HG03025 (cell line): ENCODE results near the gene UCHL5.
"Not testable (repeated sequence)": the region's sequence is repeated elsewhere in the genome, so short reads cannot be mapped to it uniquely, and the experiment has no call there.

Experiments
- ATAC-seq: cut with Tn5 transposase; IDR thresholded peaks from one replicate; pipeline ENCODE4 v1.9.1; 2021; ENCODE audit warnings: mild to moderate bottlenecking, moderate library complexity; ENCODE audit not compliant: unreplicated experiment, low FRiP score

Gene UCHL5

DNA sequence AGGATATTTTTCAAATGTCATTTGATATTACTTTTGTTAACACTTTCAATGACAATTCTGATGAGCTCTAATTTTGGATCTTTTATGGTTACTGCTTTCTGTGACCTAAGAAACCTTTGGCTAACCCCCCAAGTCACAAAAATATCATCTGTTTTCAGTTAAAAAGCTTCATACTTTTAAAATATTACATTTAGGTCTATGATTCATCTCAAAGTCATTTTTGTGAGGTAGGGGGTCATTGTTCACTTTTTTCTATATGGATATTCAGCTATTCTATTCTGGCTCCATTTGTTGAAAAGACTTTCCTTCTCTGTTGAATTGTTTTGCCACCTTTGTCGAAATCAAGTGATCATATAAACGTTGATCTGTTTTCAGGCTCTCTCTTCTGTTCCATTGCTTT lies 44.8 kb downstream of the UCHL5 start:
- ATAC-seq = no peak

- ATAC-seq = no peak
Observed at GRCh38 chr1:193013707-193014106, 45.5 kb downstream of the UCHL5 start.

- no peak for ATAC-seq
Observed at GRCh38 chr1:193013005-193013404, 46.2 kb downstream of the UCHL5 start.

DNA sequence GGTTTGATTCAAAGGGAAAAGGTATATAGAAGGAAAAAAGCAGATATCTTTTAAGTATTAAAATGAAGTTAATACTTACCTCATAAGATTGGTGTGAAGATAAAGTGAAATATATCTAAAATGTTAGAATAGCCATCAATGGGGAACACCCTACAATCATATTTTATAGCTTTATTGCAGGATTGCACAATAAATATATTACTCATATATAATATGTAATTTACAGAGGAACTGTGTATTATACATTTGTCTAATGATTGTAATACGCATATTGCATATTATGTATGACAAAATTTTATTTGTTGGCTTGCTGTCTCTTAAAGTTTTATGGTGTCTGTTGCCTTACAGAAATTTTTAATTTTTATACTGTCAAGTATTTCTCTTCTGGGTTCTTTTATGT lies 47.8 kb downstream of the UCHL5 start:
- ATAC-seq = no peak

GRCh38 chr1:193009501-193009900 lies 49.7 kb downstream of the UCHL5 start:
- no peak for ATAC-seq

DNA sequence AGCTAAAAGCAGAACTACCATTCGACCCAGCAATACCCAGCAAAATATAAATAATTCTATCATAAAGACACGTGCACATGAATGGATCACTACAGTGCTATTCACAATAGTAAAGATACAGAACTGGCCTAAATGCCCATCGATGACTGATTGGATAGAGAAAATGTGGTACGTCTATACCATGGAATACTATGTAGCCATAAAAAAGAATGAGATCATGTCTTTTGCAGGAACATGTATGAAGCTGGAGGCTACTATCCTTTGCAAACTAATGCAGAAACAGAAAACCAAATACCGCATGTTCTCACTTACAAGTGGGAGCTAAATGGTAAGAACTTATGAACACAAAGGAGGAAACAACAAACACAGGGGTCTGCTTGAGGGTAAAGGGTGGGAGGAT lies 53.4 kb downstream of the UCHL5 start:
- no peak for ATAC-seq

- no peak for ATAC-seq
Observed at GRCh38 chr1:192998536-192998935, 60.6 kb downstream of the UCHL5 start.

DNA sequence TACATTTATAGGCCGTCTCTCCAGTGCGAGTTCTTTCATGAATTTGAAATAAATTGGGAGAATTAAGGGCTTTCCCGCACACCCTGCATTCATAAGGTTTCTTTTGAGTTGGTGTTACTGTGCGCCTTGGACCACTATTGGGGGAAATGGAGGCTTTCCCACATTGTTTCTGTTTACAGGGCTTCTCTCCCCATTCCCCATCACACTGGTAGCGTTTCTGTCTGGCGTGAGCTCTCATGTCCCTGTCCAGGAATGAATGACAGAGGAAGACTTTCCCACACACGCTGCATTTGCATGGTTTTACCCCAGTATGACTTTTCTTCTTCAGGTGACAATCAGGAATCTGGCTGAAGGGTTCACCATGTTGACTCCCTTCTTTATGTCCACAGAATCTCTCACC lies 65.0 kb downstream of the UCHL5 start:
- no peak for ATAC-seq

DNA sequence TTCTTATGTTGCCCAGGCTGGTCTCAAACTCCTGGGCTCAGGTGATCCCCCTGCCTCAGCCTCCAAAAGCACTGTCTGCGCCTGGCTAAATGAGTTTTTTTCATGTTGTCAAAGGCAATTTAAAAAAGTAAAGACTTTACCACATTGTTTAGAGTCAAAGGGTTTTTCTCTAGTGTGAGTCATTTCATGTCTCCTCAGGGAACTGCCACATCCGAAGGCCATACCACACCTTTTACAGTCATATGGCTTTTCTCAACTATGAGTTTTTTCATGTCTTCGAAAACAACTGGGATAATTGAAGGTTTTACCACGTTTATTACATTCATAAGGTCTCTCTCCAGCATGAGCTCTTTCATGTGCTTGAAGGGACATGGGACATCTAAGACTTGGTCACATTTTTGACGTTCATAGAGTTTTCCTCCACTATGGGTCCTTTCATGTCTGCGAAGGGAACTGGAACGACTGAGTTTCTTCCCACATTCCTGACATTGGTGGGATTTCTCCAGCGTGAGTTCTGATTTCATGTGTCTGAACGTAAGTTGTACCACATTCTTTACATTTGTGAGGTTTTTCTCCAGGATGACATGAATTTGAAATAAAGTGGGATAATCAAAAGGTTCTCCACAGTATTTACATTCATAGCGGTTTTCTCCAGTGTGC lies 65.6 kb downstream of the UCHL5 start:
- ATAC-seq = no peak

GRCh38 chr1:192986748-192987334 lies 72.3 kb downstream of the UCHL5 start:
- not testable (repeated sequence) for ATAC-seq

GRCh38 chr1:192986110-192986747 lies 72.9 kb downstream of the UCHL5 start:
- no peak for ATAC-seq

DNA sequence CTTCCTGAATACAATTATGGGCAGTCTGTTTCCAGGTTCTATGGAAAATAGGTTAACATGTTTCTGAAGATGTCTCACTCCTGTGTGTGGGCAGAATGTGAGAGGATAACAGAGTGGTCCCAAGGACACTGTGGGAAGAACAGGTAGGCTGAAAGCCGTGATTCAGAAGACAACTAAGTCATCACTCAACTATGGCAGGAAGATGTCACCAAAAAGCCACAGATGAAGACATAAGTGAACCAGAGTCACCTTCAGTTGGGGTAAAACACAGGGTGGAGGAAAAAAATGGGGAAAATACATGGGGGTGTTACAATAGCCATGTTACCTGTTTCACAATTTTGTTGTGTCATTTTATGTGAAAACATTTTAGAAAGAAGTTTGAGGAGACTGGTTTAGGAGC lies 75.1 kb downstream of the UCHL5 start:
- ATAC-seq = peak; percentile 15

- ATAC-seq = peak; percentile 77
Observed at GRCh38 chr1:192983349-192983980, 75.7 kb downstream of the UCHL5 start.

DNA sequence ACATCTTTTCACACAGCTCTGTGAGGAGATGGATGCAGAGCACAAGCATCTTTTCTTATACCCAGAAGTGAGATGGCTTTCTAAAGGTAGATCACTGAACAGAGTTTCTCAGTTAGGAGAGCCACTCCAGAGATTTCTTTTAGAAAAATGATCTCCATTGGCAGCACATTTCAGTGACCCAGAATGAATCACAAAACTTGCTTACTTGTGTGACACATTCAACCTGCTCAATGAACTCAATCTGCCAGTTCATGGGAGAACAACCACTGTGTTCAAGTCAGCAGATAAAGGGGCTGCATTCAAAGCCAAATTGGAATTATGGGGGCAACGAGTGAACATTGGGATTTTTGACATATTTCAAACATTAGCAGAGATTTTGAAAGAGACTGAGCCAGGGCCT lies 78.3 kb downstream of the UCHL5 start:
- ATAC-seq = no peak

DNA sequence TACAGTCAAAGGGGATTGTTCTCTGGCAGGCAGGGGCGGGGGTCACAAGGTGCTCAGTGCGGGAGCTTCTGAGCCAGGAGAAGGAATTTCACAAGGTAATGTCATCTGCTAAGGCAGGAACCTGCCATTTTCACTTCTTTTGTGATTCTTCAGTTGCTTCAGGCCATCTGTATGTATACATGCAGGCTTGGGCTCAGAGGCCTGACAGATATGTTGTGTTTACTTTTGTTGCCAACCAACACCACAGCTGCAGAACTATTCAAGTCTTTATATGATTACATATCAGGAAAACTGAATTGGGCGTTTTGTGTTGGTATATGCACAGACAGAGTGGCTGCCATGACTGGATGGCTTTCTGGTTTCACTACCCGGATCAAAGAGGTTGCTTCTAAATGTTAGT lies 78.8 kb downstream of the UCHL5 start:
- ATAC-seq = not testable (repeated sequence)

- no peak for ATAC-seq
Observed at GRCh38 chr1:192979542-192979941, 79.6 kb downstream of the UCHL5 start.

DNA sequence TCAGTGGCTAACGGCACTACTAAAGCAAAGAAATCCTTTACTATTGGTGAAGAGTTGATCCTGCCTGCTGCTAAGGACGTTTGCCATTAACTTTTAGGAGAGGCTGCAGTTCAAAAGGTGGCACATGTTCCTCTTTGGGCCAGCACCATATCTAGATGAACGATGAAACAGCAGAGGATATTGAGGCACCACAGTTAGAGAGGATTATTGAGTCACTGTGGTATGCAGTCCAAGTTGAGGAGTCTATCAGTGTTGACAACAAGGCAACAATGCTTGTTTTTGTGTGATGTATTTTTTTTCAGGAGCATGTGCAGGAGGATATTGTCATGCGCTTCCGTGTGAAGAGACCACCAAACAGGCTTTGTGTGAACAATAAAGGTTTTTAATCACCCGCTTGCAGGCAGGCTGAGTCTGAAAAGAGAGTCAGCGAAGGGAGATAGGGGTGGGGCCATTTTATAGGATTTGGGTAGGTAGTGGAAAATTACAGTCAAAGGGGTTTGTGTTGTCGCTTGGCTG lies 80.9 kb downstream of the UCHL5 start:
- no peak for ATAC-seq

GRCh38 chr1:192977089-192977706 lies 82.0 kb downstream of the UCHL5 start:
- ATAC-seq = no peak

DNA sequence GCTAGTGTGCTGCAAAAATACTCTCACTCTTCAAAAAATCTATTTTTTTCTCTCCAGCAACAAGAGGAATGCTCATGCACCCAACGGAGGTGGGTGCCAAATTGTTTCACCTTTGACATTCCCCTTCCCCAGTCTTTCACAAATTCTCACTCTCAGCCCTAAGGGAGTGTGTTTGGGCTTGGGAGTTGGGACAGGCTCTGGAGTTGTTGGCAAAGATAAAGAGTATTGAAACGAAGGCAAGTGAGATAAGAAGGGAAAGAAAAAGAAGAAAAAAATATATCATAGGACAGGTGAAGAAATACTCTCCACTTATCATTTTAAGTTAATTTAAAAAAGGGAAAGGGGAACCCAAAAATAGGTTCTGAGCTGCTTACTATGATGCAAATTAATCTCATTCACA lies 82.6 kb downstream of the UCHL5 start:
- no peak for ATAC-seq

GRCh38 chr1:192974701-192975100 lies 84.5 kb downstream of the UCHL5 start:
- no peak for ATAC-seq

- ATAC-seq = no peak
Observed at GRCh38 chr1:192973988-192974387, 85.2 kb downstream of the UCHL5 start.
